ENCODE data around the gene ZFHX2. TPM values are rescaled to one million over a fixed set of nuclear protein-coding genes. Genes with fewer than 3 reads are reported as not detected.

Gene ZFHX2
- total RNA-seq, 1 donor from 2014 or later, result under 0.01 TPM

- DNase-seq (ENCODE audit: low read depth in 2 of 2), result peak; percentile 35 to 37
Measured at GRCh38 chr14:23572836-23573235, 21.3 kb upstream of the ZFHX2 start.

GRCh38 chr14:23572524-23572828 lies 20.9 kb upstream of the ZFHX2 start:
- no peak for DNase-seq (ENCODE audit: low read depth in 2 of 2)

GRCh38 chr14:23571701-23572523 lies 20.3 kb upstream of the ZFHX2 start:
- no peak for DNase-seq (ENCODE audit: low read depth in 2 of 2)

- no peak for DNase-seq (ENCODE audit: low read depth in 2 of 2)
Measured at GRCh38 chr14:23570806-23571483, 19.4 kb upstream of the ZFHX2 start.

- DNase-seq (ENCODE audit: low read depth in 2 of 2), result no peak
Measured at GRCh38 chr14:23569443-23570151, 18.0 kb upstream of the ZFHX2 start.

- peak in 1 of 2 donors; percentile 32 for DNase-seq (ENCODE audit: low read depth in 2 of 2)
Measured at GRCh38 chr14:23568600-23569331, 17.2 kb upstream of the ZFHX2 start.

- DNase-seq (ENCODE audit: low read depth in 2 of 2), result no peak
Measured at GRCh38 chr14:23568021-23568599, 16.5 kb upstream of the ZFHX2 start.

DNA sequence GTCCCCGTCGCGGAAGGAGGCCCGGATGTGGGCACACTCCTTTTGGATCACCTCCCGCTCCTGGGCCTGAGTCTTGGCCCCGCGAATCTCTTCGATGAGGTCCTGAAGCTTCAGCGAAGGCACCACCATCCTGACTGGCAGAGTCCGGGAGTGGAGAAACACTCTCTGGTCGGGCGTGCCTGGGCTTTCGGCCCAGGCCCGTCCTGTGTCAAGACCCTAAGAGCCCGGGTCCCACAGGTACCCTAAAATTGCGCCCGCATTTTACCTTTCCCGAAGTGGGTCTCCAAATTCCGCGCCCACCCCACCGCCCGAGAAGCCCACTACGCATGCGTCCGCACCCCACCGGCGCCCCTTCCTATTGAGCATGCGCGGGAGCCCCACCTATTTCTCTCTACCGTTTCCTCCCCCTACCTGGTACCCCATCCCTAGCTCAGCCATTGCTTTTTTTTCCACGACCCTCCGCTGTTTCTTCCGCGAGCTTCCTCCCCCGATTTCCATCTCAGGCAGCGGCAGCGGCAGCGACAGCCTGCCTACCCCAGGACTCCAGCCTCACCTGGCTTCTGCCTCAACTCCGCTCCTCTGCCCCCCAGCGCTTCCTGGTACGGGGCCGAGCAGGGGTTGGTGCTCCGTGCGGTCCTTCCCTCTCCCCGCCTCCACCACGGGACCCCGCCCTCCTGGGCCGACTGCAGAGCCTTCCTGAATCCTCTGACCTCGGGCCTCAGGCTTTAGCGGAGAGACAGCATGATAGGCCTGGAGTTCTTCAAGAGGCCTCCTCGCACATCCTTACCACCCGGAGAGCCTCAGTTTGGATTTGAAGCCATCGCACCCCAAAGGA lies 15.8 kb upstream of the ZFHX2 start, which contains the start of gene AP1G2:
Gene AP1G2, minus strand, starts transcription at position 606 of the 835 bp plus-strand sequence. Its CDS starts 477 bp downstream, at position 129.
- DNase-seq (ENCODE audit: low read depth in 2 of 2), result peak; percentile 41 to 81

- peak in 1 of 2 donors; percentile 18 for DNase-seq (ENCODE audit: low read depth in 2 of 2)
Measured at GRCh38 chr14:23566778-23567185, 15.2 kb upstream of the ZFHX2 start.

GRCh38 chr14:23566112-23566777 lies 14.7 kb upstream of the ZFHX2 start:
- no peak for DNase-seq (ENCODE audit: low read depth in 2 of 2)

DNA sequence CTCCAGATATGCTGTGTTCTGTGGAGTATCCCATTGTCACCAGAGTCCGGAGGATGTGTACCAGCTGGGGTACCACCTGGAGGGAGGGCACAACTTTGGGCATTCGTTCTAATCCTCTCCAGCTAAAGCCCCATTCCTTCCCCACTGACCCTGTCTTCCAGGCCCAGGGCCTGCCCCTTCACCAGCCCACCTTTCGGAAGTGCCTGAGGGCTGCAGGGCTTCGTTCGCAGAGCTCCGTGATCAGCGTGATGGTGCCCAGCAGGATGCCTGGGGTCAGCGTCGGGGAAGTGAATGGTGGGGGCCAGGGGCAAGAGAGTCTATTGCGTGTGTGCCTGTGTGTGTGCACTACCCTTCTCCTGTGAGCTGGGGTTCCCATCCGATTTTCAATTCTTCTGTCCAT lies 14.1 kb upstream of the ZFHX2 start:
- no peak for DNase-seq (ENCODE audit: low read depth in 2 of 2)

- DNase-seq (ENCODE audit: low read depth in 2 of 2), result no peak
Measured at GRCh38 chr14:23564876-23565275, 13.3 kb upstream of the ZFHX2 start.

DNA sequence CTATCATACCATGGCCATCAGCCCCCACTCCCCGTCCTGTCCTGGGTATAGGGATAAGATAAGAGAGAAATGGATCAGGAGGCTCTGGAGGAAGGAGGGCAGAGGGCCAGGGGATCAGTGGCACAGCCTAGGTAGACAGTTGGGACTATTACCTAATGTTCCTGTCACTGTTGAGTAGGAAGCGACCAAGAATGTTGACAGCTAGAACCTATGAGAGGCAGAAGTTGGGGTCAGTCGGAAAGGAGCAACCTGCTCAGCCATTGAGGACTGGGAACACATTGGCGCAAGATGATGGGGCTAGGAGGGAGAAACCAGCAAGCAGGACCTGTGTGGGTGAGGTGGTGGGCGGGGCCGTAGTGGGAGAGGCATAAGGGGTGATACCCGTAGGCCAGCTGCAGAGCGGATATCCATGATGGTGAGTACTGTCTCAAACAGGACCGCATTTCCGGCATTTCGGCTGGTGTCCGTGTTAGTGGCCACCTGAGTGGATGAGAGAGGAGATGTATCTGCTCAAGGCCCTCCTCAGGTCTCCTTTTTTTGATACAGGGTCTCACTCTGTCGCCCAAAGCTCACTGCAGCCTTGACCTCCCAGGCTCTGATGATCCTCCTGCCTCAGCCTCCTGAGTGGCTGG lies 12.7 kb upstream of the ZFHX2 start:
- no peak for DNase-seq (ENCODE audit: low read depth in 2 of 2)

DNA sequence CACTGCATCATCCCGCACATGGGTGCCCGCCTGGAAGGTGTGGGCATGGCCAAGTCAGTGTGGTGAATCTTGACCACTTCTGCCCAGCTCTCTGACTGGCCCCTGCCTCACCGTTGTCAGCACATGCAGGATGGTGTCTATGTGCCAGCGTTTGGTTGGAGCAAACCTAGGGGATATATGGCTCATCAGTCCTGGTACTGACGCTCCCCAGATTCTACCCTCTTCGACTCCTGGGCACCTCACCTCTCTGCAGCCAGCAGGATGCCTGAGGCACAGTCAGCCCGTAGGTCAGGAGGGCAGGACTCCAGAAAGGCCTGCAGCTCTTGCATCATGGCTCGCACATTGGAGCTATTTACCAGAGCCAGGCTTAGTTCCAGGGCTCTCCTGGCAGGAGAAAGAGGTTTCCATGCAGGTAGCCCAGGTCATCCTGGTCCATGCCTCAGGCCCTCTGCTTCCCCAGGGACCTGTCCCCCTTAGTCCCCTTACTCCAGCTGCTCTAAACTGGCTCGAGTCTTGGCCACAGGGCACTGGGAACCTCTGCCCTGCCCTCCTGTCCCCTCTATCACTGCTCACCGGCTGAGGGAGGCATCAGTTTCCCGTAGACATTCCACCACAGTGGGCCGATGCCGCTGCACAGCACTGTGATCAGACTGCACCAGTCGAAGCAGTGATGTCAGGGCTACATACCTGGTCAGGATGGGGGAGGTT lies 12.1 kb upstream of the ZFHX2 start:
- no peak for DNase-seq (ENCODE audit: low read depth in 2 of 2)

DNA sequence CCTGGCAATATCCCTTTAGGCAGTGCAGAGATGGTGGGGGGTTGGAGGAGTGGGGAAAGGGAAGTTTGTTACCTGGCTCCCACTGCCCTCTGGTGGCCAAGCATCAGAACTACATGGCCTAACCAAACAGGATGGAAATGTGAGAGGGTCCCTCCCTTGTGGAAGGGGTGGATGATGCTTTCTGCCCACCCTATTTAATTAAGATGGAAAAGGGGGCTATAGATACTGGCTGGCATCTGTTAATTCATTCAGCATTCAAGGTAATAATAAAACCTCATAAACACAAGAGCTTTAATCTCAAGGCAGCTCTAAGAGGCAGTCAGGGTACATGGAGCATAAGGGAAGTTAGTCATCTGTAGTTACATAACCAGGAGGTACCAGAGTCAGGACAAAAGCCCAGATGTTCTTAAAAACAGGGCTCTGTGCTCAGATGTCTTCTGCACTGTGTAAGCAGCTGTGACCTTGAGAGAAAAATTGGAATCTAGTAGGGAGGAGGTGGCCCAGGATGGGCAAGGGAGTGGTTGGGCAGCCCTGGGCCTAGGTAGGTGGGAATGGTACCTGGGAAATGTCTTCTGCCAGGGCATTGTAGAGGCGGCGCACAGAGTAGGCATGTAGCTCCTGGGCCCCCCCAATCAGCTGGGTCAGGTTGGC lies 11.4 kb upstream of the ZFHX2 start:
- DNase-seq (ENCODE audit: low read depth in 2 of 2), result peak; percentile 46 to 65

GRCh38 chr14:23561873-23562821 lies 10.6 kb upstream of the ZFHX2 start:
- DNase-seq (ENCODE audit: low read depth in 2 of 2), result peak in 1 of 2 donors; percentile 42

GRCh38 chr14:23561259-23561658 lies 9.7 kb upstream of the ZFHX2 start:
- no peak for DNase-seq (ENCODE audit: low read depth in 2 of 2)
